ENCODE results near the gene LGMN. TPM values are rescaled to one million over a fixed set of nuclear protein-coding genes. Genes with fewer than 3 reads are reported as not detected.

Gene LGMN
- total and polyA plus RNA-seq, 2 experiments from 2014 or later = 130 to 169 TPM

GRCh38 chr14:92654239-92654901 is 94.1 kb downstream of the LGMN start:
- H3K27ac ChIP-seq = no peak overlapping the region
- no peak for TF ChIP-seq EZH2phosphoT487 (IDR thresholded peaks at IDR 0.05; ENCODE audit: low read depth, severe bottlenecking, unreplicated experiment)
- no peak for TF ChIP-seq EZH2 (IDR thresholded peaks at IDR 0.05; ENCODE audit: borderline replicate concordance)
- no peak for TF ChIP-seq CTCF (IDR thresholded peaks at IDR 0.05; ENCODE audit: poor library complexity)
- 94% methylated on average over 17 of the region's 18 CpGs for WGBS (ENCODE audit: low lambda C conversion rate, missing lambda C conversion rate)

More at GRCh38 chr14:92654239-92654901, 94.1 kb downstream of the LGMN start:
- H3K27me3 ChIP-seq = no peaks in the 10 kb centered on the region
- no peaks in the 10 kb centered on the region for H4K20me1 ChIP-seq (ENCODE audit: insufficient read depth, poor library complexity, severe bottlenecking)
- no peaks in the 10 kb centered on the region for H3K36me3 ChIP-seq (replicated peaks; ENCODE audit: insufficient read depth, low read depth)
- H3K4me1 ChIP-seq (ENCODE audit: insufficient read depth) = no peaks in the 10 kb centered on the region
- no peak overlapping the region for H2AFZ ChIP-seq
- no peak overlapping the region for H3K4me2 ChIP-seq
- DNase-seq (ENCODE audit: low spot score) = no peak
- no peaks in the 10 kb centered on the region for H3K79me2 ChIP-seq
- H3K9me2 ChIP-seq (replicated peaks; ENCODE audit: insufficient read depth) = no peaks in the 10 kb centered on the region
- H3K9me3 ChIP-seq (ENCODE audit: low read depth) = no peaks in the 10 kb centered on the region
- H3K4me3 ChIP-seq = no peak overlapping the region

Other genes with a start within 250 kb of the LGMN start
- 4.2 and 4.7 TPM in 2 replicates for gene RIN3, start 234.8 kb downstream of the LGMN start, total RNA-seq
- 8.6 and 11.8 TPM in 2 replicates for gene RIN3, start 234.8 kb downstream of the LGMN start, polyA plus RNA-seq
- 62.4 and 63.9 TPM in 2 replicates for gene GOLGA5, start 45.7 kb upstream of the LGMN start, total RNA-seq
- 50.0 and 52.7 TPM in 2 replicates for gene GOLGA5, start 45.7 kb upstream of the LGMN start, polyA plus RNA-seq
- 48.2 and 61.3 TPM in 2 replicates for gene CHGA, start 174.5 kb upstream of the LGMN start, total RNA-seq
- gene CHGA, start 174.5 kb upstream of the LGMN start, polyA plus RNA-seq = 40.5 and 86.5 TPM in 2 replicates

Measured in hepatocyte (in vitro differentiated cells).